Measurements from ENCODE around the gene TUBA3C. TPM values are rescaled to one million over a fixed set of nuclear protein-coding genes. Genes with fewer than 3 reads are reported as not detected.
"Not testable (repeated sequence)": the region's sequence is repeated elsewhere in the genome, so short reads cannot be mapped to it uniquely, and the experiment has no call there.

TUBA3C gene
- total and polyA plus RNA-seq, 2 donors (not counting 1 experiment from before 2014, with no cell fraction given), result not detected

GRCh38 chr13:19179916-19180315 lies 1.7 kb downstream of the TUBA3C start:
- H2AFZ ChIP-seq (ENCODE audit: low read length), result no peak overlapping the region
- no peaks in the 10 kb centered on the region for H3K9me3 ChIP-seq (ENCODE audit: control insufficient read depth, insufficient read depth, low read depth, low read length)
- H3K27ac ChIP-seq (ENCODE audit: insufficient read depth, low read length), result no peak overlapping the region
- H3K9ac ChIP-seq (ENCODE audit: insufficient read depth, low read length), result no peak overlapping the region
- H3K4me1 ChIP-seq (ENCODE audit: control insufficient read depth, extremely low read depth, insufficient read depth, low read length), result no peaks in the 10 kb centered on the region
- DNase-seq (ENCODE audit: low read depth in 2 of 2), result no peak
- H3K4me3 ChIP-seq (replicated peaks in 1 of 4; ENCODE audit: control extremely low read depth in 1 of 4, insufficient read depth in 1 of 4, low read depth in 3 of 4, low read length in 4 of 4), result no peak overlapping the region
- no peaks in the 10 kb centered on the region for H3K79me2 ChIP-seq (ENCODE audit: control insufficient read depth, insufficient read depth, low read length)
- H3K4me2 ChIP-seq (ENCODE audit: extremely low read depth, insufficient read depth, low read length), result no peak overlapping the region
- H3K36me3 ChIP-seq (ENCODE audit: control insufficient read depth, insufficient read depth, low read length), result no peaks in the 10 kb centered on the region
- TF ChIP-seq CTCF (conservative IDR thresholded peaks at IDR 0.05 in 1 of 2, IDR thresholded peaks at IDR 0.05 in 1 of 2; ENCODE audit: low read depth in 1 of 2, low read length in 2 of 2), result no peak
- no peak for TF ChIP-seq EZH2 (IDR thresholded peaks at IDR 0.05; ENCODE audit: low read length, missing control alignments)
- no peaks in the 10 kb centered on the region for H4K20me1 ChIP-seq (ENCODE audit: control insufficient read depth, extremely low read depth, insufficient read depth, low read length)
- no peaks in the 10 kb centered on the region for H3K27me3 ChIP-seq (ENCODE audit: control insufficient read depth, insufficient read depth, low read length)

- Histone ChIP-seq H4K20me1 (ENCODE audit: control insufficient read depth, extremely low read depth, insufficient read depth, low read length) (no peaks in the 10 kb centered on the region), H3K27ac (ENCODE audit: insufficient read depth, low read length) (no peak overlapping the region), H3K36me3 (ENCODE audit: control insufficient read depth, insufficient read depth, low read length) (no peaks in the 10 kb centered on the region), H3K9ac (ENCODE audit: insufficient read depth, low read length) (no peak overlapping the region), H2AFZ (ENCODE audit: low read length) (no peak overlapping the region), H3K9me3 (ENCODE audit: control insufficient read depth, insufficient read depth, low read depth, low read length) (no peaks in the 10 kb centered on the region), H3K4me2 (ENCODE audit: extremely low read depth, insufficient read depth, low read length) (no peak overlapping the region), H3K4me1 (ENCODE audit: control insufficient read depth, extremely low read depth, insufficient read depth, low read length) (no peaks in the 10 kb centered on the region), H3K4me3 (replicated peaks in 1 of 4; ENCODE audit: control extremely low read depth in 1 of 4, insufficient read depth in 1 of 4, low read depth in 3 of 4, low read length in 4 of 4) (no peak overlapping the region), H3K79me2 (ENCODE audit: control insufficient read depth, insufficient read depth, low read length) (no peaks in the 10 kb centered on the region), H3K27me3 (ENCODE audit: control insufficient read depth, insufficient read depth, low read length) (no peaks in the 10 kb centered on the region)
- TF ChIP-seq CTCF (conservative IDR thresholded peaks at IDR 0.05 in 1 of 2, IDR thresholded peaks at IDR 0.05 in 1 of 2; ENCODE audit: low read depth in 1 of 2, low read length in 2 of 2), result no peak
- no peak for TF ChIP-seq EZH2 (IDR thresholded peaks at IDR 0.05; ENCODE audit: low read length, missing control alignments)
- DNase-seq (ENCODE audit: low read depth in 2 of 2), result no peak
These were observed 2.6 kb downstream of the TUBA3C start for GRCh38 chr13:19178901-19179593.

GRCh38 chr13:19176981-19177776 lies 4.4 kb downstream of the TUBA3C start:
- not testable (repeated sequence) for H3K9ac ChIP-seq (ENCODE audit: insufficient read depth, low read length); H2AFZ ChIP-seq (ENCODE audit: low read length); H3K9me3 ChIP-seq (ENCODE audit: control insufficient read depth, insufficient read depth, low read depth, low read length); H3K36me3 ChIP-seq (ENCODE audit: control insufficient read depth, insufficient read depth, low read length); H3K4me3 ChIP-seq (replicated peaks in 1 of 4; ENCODE audit: control extremely low read depth in 1 of 4, insufficient read depth in 1 of 4, low read depth in 3 of 4, low read length in 4 of 4); H3K4me1 ChIP-seq (ENCODE audit: control insufficient read depth, extremely low read depth, insufficient read depth, low read length); H3K79me2 ChIP-seq (ENCODE audit: control insufficient read depth, insufficient read depth, low read length); DNase-seq (ENCODE audit: low read depth in 2 of 2); H4K20me1 ChIP-seq (ENCODE audit: control insufficient read depth, extremely low read depth, insufficient read depth, low read length); H3K27ac ChIP-seq (ENCODE audit: insufficient read depth, low read length); H3K27me3 ChIP-seq (ENCODE audit: control insufficient read depth, insufficient read depth, low read length); H3K4me2 ChIP-seq (ENCODE audit: extremely low read depth, insufficient read depth, low read length)
